NCI-H526 (cell line): ENCODE results near the gene IWS1.

Experiments
- DNase-seq, 2 experiments: peaks; one replicate each; lab custom pipeline; 2025; lab: John Stamatoyannopoulos, UW

Gene IWS1

DNA sequence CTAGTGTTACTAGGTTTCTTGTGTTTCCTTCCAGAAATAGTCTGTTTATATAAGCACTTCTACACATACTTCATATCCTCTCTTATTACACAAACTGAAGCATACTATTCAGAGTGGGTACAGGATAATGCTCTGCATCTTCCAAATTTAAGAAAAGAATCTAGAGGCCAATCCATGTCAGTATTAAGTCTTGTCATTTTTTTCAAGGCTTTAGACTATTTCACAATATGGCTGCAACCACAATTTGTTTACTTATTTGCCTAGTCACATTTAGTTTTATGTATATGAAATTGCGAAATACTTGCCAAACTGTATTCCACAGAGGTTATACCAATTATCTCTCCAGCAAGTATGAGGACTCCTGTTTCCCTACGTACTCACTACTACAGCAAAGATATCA is 27.9 kb downstream of the IWS1 start:
- peak; percentile 44 to 50 for DNase-seq

DNA sequence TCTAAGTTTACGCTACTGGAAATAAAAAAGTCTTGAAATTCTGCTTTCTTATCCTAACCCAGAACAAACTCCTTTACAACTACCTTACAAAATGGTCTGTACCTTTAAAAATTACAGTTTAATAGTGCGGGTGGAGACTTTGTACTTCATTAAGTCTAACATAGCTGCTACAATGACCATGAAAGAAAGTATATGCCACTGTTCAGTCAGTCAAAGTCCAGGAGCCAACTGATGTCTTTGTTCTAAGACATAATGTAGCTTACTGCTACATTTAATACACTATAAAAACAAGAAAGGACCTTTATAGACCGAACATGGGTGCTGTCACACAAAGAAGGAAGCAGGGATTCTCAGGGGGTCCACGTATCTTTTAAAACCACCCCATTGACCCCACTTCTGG is 36.0 kb downstream of the IWS1 start:
- no peak for DNase-seq

DNA sequence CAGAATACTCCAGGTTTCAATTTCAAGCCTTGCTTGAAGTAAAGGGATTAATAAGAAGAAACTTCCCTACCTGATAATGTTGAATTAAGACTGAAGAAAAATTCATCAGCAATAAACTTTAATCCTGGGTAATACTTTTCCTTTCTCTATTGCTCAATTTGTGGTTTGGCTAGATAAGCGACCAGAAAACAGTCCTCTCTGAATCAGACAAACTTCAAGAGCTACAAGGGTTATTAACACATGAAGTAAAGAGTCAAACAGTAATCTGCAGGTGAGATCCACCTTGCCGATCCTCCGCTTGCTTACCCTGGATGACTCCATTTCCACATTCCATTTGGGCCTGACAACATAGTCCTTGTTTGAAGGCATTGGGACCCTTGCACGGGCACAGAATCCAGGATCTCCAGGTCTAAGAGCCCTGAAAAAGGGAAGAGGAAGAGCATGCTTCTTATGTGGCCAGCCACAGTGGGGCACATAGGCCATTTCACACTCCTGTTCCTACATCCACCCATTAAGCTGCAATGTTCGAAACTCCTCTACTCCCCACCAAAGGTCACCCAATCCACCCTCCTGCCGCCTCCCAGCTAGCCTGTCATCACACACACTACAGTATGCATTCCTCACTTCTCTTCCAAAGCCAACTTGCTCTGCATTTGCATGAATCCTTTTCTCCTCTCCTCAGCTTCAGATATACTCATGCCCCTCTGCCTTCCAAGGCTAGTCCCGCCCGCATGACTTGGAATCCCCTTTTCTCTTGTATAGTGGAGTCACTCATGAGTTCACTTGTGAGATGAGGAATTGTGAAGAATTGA is 39.8 kb downstream of the IWS1 start:
- no peak for DNase-seq

DNA sequence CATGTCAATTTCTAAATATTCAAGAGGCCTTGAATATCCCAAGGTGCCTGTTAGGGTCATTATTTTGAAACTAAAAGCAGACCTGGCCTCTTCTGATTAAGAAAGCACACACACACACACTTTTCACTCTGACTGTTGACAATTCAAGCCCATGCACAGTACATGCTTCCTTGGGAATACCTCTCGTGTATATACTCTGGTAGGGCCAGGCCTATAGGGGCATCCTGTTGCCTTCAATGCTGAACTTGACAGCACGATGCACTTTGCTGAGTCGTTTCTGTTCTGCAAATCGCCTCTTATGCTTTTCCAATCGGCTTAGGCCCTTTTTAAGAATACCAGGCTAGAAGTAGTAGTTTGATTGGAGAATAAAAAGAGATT is 40.6 kb downstream of the IWS1 start:
- no peak for DNase-seq

DNA sequence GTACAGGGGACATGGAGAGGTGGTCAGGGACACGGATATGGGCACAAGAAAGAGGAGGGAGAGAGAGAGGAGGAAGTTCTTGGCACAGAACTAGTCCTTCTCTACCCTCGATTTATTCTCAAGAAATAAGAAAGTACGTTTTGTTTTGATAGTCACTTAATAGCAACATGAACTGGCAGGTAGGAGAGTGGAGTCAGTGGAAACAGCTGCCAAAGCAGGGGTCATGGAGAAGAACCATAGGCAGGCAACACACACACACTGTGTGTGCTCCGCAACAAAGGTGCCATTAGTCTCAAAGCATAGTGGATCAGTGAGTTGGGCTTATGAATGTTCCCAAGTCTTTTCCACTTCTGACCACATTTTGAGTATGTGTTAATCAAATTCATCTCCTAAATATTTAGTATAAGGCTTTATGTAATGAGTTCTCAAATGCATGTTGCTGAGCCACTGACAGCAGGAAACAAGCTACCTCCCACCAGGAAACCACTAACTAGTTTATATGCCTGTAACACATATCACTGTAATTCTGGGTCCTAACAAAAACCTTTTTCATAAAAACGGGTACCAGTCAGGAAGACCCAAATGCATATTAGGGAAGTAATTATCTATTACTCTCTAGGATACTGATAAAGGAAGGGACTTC is 41.1 kb downstream of the IWS1 start:
- DNase-seq, result no peak

DNA sequence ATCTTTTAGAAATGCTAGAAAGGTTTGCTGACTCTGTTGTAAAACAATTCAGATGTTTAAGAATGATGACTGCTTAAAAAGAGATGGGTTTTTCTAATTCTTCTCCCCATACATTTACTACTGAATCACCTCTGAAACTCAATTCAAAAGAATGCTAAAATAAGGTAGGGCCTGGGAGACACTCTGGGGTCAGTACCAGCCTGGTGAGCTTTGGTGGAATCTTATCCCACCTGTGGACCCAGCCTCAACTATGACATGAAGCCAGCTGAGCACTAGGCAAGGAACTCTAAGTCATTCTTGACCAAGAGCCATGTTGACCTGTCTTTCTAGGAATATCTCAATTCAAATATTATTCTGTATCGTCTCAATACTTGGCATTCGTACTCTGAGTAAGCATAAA is 44.3 kb downstream of the IWS1 start:
- no peak for DNase-seq

DNA sequence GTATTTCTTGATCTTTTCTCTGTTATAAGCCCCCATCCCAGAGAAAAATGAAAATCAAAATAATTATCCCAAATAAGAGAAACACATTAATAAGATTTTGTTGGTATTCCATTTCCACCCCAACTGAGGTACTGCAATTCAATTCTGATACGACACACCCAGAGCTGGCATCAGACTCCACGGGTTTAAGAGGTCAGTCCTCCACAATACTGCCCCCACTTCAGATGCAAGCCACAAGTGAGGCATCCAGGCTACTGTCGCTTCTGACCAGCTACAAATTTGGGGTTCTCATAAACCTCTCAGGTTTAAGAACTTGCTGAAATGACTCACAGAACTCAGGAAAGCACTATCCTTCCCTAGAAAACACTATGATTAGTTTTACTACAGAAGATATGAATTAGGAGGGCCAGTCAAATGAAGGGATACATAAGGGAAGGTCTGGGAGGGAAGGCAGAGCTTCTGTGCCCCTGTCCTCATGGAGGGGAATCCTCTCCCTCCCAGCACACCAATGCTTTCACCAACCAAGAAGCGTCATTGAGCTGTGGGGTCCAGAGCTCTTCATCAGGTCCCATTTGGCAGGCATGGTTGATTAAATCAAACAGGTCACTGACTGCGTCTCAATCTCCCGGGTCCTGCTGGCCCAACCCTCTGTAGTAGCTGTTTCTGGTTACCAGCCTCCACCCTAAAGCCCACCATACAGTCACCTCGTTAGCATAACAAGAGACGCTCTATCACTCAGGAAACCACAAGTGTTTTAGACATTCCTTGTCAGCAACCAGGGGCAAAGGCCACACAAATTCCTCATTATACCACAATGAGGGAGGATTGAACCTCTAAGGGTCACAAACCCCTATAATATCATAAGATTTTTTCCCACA is 46.2 kb downstream of the IWS1 start:
- DNase-seq, result no peak

DNA sequence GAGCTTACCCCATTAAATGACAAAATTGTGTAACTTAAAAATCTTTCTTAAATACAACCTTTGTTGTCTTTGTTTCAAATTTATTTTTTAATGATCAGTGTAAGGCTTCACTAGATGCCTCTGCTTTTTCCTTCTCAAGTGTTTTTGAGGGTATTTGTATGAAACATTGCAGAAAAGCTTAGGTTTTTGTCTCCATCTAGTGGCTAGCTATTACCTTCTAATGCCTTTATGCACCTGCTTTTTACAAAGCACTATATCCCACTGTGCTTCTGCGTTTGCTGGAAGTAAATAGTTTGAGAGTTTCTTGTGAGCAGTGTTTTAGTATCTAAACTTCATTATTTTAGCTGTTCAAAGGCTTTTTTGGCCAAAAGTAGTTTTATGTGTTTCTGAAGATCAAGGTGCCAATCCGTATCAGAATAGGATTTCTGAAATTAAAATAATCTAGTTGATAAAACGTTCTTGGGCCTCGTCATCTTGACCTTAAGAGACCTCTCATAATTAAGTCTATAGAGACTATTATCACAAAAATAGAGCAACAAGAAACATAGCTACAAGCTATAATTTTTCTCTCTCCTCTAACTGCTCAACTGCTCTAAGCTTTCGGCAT is 47.0 kb downstream of the IWS1 start:
- DNase-seq, result peak; percentile 49 to 76

DNA sequence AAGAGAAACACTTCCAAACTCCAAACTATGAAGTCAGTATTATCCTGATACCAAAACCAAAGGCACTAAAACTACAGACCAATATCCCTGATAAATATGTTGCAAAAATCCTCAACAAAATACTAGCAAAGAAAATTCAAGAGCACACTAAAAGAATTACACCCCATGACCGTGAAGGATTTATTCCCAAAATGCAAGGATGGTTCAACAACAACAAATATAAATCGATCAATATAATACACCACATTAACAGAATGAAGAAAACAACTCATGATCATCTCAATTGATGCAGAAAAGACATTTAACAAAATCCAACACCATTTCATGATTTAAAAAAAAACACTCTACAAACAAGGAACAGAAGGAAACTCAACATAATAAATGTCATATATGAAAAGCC is 50.5 kb downstream of the IWS1 start:
- no peak for DNase-seq

DNA sequence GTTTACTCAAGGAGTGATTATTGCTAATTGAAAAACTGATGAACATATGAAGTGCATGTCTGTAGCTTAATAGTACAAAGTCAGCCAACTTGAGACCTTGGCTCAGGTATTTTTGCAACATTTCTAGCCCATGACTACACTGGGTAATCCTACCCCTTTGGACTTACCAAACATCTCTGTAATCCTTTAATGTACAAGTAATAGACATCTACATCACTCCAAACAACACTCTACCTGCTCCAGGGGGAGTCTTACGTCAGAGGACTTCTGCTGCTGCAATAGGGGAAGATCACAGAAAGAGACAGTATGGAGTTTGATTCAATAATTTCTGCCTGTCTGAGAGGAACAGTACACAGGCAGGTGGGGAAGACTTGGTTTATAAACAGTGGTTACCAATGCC is 54.0 kb downstream of the IWS1 start:
- DNase-seq, result no peak

DNA sequence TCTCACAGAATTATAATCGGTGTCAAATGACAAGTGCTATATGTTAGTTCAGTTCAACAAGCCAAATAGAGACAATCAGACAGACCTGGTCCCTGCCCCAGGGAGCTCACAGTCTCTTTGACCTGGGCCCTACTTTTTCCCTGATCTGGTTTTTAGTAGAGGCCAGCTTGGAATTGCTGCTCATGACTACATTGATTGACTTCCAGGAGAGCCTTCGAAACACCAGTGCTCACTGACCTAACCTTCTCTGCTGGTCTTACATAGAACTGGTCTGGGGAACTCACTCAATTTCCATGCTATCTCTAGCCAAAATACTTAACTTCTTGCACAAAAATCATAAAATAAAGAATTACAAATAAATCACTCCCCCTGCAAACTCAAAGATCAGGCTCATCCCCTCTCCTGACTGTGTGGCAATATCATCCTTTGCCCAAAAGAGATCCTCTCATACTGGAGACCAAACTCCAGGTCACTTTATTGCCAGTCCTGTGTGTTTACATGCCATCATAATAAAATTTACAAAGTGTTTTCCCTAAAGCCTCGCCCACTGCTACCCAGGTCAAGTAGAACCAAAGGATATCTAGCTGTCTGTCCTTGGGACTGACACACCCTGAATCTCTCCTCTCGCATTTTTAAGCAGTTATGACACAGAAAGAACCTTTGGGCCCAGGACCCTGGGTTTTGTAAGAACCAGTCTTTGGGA is 54.9 kb downstream of the IWS1 start:
- peak; percentile 43 to 61 for DNase-seq

DNA sequence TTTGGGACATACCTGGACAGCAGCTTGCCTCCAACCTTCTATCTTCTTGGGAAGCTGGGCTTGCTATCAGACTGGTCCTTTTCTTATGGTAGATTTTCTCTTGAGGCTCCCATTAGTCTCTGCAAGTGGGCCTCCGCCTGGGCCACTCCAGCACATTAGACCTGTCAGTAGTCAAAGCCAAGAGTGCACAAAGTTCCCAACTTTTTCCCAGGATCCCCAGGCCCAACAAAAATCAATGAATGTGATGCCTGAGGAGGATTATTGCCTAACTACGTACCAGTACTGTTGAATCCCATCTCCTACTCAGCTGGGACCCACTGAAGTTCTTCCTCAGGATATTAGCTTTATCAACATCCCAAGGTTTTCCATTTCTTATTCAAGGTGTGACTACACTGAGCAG is 56.3 kb downstream of the IWS1 start:
- no peak for DNase-seq

DNA sequence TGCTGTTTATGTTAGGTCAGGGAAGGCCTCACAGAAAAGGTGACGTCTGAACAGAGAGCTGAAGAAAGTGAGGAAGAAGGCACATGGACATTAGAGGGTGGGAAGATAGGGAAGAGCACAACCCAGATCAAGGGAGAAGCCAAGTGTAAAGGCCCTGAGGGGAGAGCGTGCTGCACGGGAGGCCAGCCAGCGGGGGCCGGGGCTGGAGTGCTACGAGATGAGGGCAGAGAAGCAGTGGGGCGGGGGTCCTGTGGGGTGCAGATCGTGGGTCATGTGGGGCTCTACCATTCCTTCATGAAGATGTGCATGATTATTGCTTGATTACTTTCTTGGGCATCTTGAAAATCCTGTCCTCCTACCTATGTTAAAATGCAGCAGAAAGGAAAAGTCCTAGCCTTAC is 57.2 kb downstream of the IWS1 start:
- DNase-seq, result no peak

DNA sequence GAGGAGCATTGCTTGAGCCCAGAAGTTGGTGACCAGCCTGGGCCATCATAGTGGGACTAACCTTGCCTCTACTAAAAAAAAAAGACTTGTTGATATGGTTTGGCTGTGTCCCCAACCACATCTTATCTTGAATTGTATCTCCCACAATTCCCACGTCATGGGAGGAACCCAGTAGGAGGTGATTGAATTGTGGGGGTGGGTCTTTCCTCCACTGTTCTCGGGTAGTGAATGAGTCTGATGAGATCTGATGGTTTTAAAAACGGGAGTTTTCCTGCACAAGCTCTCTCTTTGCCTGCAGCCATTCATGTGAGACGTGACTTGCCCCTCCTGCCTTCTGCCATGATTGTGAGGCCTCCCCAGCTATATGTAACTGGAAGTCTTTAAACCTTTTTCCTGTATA is 61.0 kb downstream of the IWS1 start:
- peak in 1 of 2 experiments; percentile 44 for DNase-seq

DNA sequence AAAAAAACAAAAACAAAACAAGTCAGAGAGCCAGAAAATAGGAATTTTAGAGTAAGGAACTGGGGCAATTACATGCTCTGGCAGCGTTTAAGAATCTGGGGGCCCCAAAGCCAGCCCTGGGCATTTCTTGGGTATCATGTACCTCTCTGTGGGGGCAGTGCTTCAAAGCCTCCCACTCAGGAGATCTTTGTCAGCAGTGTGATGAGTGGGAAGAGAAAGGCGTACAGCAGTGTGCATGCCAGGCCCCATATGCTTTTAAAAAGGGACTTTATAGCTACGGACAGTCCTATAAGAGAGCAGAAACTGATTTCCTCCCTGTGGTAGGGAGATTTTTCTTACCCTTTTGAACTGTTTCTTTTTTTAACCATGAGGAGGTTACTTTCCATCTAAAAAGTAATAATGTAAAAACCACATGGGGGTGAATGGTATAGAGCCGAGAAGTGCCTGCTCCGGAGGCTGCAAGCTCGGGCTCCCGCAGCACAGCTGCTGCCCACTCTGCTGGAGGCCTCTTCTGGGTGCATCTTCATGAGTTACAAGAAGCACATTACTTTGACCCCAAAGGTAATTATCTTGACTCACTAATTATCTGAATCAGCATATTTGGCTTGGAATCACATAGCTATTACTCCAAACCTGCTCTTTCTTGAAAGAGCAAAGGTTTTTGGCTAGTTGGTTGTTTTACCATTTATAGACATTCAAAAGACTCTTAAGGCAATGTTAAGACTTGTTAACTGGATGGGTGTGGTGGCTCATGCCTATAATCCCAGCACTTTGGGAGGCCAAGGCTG is 61.6 kb downstream of the IWS1 start:
- DNase-seq, result no peak

DNA sequence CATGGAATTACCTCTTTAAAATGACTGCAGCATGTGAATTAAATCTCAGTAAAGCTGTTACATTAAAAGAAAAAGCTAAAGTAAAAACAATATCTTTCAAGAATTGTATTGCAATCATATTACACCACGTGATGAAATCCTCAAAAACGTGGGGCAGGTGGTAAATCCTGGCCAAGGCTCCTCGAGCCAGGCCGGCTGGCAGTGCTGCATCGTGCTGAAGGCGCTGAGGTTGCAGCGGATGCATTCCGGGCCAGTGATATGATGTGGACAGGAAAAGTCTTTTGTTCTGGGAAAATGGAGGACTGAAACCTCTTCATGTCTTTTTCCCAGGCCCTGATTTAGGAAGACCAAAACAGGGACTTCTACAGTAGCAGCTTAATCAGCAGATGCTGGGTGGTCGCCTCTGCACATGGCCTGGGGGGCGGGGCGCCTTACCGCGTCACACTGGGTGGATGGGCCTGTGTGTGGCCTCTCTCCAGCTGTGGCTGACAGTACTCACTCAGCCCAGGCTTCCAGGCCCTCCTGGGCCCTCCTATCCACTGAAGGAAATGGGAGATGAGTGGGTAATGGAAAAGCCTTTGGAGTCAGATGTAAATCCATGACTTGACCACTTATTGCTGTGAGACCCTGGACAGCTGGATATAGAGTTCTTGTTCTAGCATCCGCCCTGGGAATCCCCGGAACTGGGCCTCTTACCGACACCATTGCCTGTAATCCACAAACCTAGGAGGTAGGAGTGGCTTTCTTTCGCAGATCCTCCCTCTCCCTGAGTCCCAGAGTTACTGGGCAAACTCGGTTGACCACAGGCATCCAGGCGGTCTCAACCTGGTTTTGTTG is 62.9 kb downstream of the IWS1 start:
- DNase-seq, result no peak

DNA sequence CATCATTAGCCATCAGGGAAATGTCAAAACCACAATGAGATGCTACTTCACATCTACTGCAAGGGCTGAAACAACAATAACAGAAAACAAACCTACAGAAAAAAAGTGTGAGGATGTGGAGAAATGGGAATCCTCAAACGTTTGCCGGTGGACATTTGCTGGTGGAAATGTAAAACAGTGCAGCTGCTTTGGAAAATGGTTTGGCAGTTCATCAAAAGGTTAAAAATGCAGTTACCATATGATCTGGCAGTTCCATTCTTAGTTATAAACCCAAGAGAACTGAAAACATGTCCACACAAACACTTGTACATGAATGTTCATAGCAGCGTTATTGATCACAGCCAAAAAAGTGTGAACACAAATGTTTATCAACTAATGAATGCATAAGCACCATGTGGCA is 63.8 kb downstream of the IWS1 start:
- no peak for DNase-seq

DNA sequence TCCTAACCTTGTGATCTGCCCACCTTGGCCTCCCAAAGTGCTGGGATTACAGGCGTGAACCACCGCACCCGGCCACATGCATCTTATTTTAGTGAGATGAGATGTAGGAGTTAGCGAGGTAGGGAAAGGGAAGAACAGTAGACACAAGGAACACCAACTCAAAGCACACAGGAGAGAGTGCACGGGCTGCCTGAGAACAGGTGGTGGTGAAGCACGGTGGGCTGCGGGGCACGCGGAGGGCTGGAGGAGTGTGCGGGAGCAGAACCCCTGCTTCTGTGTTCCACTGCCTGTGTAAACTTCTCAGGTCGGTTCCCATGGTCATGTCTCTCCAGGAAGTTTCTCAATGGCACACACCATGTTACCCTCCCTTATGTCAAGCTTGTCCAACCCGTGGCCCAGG is 69.3 kb downstream of the IWS1 start:
- no peak for DNase-seq

DNA sequence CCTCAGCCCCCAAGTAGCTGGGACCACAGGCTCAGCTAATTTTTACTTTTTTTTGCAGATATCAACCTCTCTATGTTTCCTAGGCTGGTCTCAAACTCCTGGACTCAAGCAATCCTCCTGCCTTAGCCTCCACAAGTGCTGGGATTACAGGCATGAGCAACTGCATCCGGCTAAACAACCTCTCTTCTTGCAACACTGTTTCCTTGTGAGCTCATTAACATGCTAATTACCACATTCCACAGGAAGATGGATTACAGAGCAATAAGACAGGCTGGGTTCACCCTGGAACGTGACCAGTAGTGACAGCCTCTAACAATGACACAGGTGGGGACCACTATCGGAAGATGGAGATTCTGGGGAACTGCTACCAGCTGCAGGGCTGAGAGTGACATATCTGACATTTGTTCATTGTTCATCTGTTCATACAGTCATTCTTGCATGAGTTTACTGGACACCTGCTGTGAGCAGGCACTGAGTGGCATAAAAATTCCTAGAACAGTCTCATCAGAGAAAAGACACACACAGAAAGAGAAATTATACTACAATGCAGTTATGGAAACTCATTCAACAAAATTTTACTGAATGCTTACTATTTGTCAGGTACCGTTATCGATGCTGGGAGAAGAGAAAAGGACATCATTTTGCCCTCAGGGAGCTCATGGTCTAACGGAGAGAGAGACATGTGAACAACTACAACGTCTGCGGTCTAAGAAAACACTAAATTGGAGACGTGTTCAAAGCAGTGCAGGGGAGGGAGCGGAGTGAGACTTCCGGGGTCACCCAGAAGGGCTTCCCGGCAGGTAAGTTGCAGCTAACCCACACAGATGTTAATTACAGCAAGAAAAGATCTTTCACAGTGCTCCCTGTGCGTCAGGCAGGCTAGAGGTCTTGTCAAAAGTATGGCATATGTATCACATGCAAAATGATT is 70.5 kb downstream of the IWS1 start:
- DNase-seq, result peak in 1 of 2 experiments; percentile 5
